H1 (cell line): ENCODE results near the gene ASCL2. TPM values are rescaled to one million over a fixed set of nuclear protein-coding genes. Genes with fewer than 3 reads are reported as not detected.

Experiments used
- CTCF ChIA-PET: fragments of 300-600 bp; sonication (Branson Sonifier 250); formaldehyde crosslinking; loops from one replicate; lab custom pipeline; 2021; ENCODE audit not compliant: partially characterized antibody; lab: Charles Lee
- POLR2A ChIA-PET: fragments of 300-600 bp; sonication (Branson Sonifier 250); formaldehyde crosslinking; loops from one replicate; lab custom pipeline; 2021; ENCODE audit warnings: inconsistent platforms; ENCODE audit not compliant: partially characterized antibody; lab: Charles Lee
- DNase-seq, 2 experiments: peaks; one replicate each; pipeline versions ENCODE4 v3.0.0 to v3.0.0-alpha.2; 2010 to 2022; ENCODE audit warnings: low spot score in 2 of 2, low read depth in 1 of 2, mixed read lengths in 1 of 2
- FAIRE-seq: peaks from 2 replicates; lab custom pipeline; 2011; peaks lifted over from hg19 to GRCh38; lab: Jason Lieb, UNC
- H2AFZ ChIP-seq: 2 replicates; pipeline ENCODE4 v1.8.1; 2012; ENCODE audit warnings: low read length, inconsistent platforms
- H2AK5ac ChIP-seq: 2 replicates; pipeline ENCODE4 v1.6.1; 2013; ENCODE audit warnings: low read depth, low read length
- H2BK120ac ChIP-seq: replicated peaks from 2 replicates; pipeline ENCODE3; 2013; ENCODE audit warnings: low read depth, low read length, inconsistent platforms
- H2BK12ac ChIP-seq: 2 replicates; pipeline ENCODE4 v1.6.1; 2013; ENCODE audit warnings: low read depth, low read length
- H2BK15ac ChIP-seq: 2 replicates; pipeline ENCODE4 v1.6.1; 2013; ENCODE audit warnings: low read length
- H2BK20ac ChIP-seq: 2 replicates; pipeline ENCODE4 v1.6.1; 2013; ENCODE audit warnings: low read length
- H2BK5ac ChIP-seq: 2 replicates; pipeline ENCODE4 v1.6.1; 2013; ENCODE audit warnings: low read depth, low read length
- H3K14ac ChIP-seq: 2 replicates; pipeline ENCODE4 v1.6.1; 2013; ENCODE audit warnings: inconsistent platforms; ENCODE audit not compliant: insufficient read length
- H3K18ac ChIP-seq: 2 replicates; pipeline ENCODE4 v1.6.1; 2013; ENCODE audit warnings: low read length; ENCODE audit errors: extremely low read depth
- H3K23ac ChIP-seq: 2 replicates; pipeline ENCODE4 v1.6.1; 2013; ENCODE audit warnings: inconsistent platforms; ENCODE audit not compliant: insufficient read length
- H3K23me2 ChIP-seq: 2 replicates; pipeline ENCODE4 v1.6.1; 2013; ENCODE audit warnings: low read depth, low read length
- H3K27ac ChIP-seq: 2 replicates; pipeline ENCODE4 v1.6.1; 2011; ENCODE audit warnings: low read depth, low read length, inconsistent platforms
- H3K27me3 ChIP-seq, 4 experiments: replicated peaks in 1 of 4; 1 replicate in 1 of 4; 2 replicates in 3 of 4; pipeline versions ENCODE4 v1.6.1 to v1.8.1; 2011 to 2013; ENCODE audit warnings: low read length in 3 of 4, mild to moderate bottlenecking in 3 of 4, inconsistent platforms in 2 of 4, mixed read lengths in 2 of 4, moderate library complexity in 1 of 4; ENCODE audit not compliant: control insufficient read depth in 3 of 4, insufficient read depth in 3 of 4; ENCODE audit errors: extremely low read depth in 1 of 4
- H3K36me3 ChIP-seq, 4 experiments: 2 replicates each; pipeline versions ENCODE4 v1.6.1 to v1.8.1; 2011 to 2013; ENCODE audit warnings: mild to moderate bottlenecking in 4 of 4, low read length in 3 of 4, moderate library complexity in 2 of 4, control low read depth in 1 of 4, inconsistent platforms in 1 of 4; ENCODE audit not compliant: insufficient read depth in 4 of 4, control insufficient read depth in 2 of 4
- H3K4ac ChIP-seq: replicated peaks from 2 replicates; pipeline ENCODE3; 2013; ENCODE audit warnings: low read length, low read depth, mixed read lengths, inconsistent platforms; ENCODE audit not compliant: insufficient read length
- H3K4me1 ChIP-seq, 4 experiments: replicated peaks in 1 of 4; 1 replicate in 1 of 4; 2 replicates in 3 of 4; pipeline versions ENCODE4 v1.6.1 to v1.8.1; 2011 to 2013; ENCODE audit warnings: low read length in 3 of 4, inconsistent platforms in 2 of 4, mixed read lengths in 1 of 4; ENCODE audit not compliant: insufficient read depth in 4 of 4, control insufficient read depth in 3 of 4
- H3K4me2 ChIP-seq, 2 experiments: 2 replicates each; pipeline versions ENCODE4 v1.6.1 to v1.8.1; 2011 to 2013; ENCODE audit warnings: low read depth in 2 of 2, low read length in 2 of 2, control low read depth in 1 of 2, inconsistent platforms in 1 of 2, mild to moderate bottlenecking in 1 of 2; ENCODE audit not compliant: insufficient read depth in 1 of 2
- H3K4me3 ChIP-seq, 4 experiments: fragments of 200-600, 300-600 bp in 1 of 4; sonication (generic), shearing (Covaris generic), sonication (Bioruptor Twin) in 1 of 4; 2 replicates each; pipeline versions ENCODE4 v1.5.1 to v1.8.1; 2011 to 2016; ENCODE audit warnings: low read length in 4 of 4, low read depth in 3 of 4, control low read depth in 2 of 4, inconsistent platforms in 2 of 4, mild to moderate bottlenecking in 2 of 4, mixed read lengths in 1 of 4, moderate library complexity in 1 of 4; ENCODE audit not compliant: insufficient read depth in 2 of 4; ENCODE audit errors: extremely low read depth in 1 of 4
- H3K56ac ChIP-seq: replicated peaks from 2 replicates; pipeline ENCODE3; 2013; ENCODE audit warnings: low read depth, mild to moderate bottlenecking, mixed read lengths, low read length, inconsistent platforms; ENCODE audit not compliant: insufficient read length
- H3K79me1 ChIP-seq: 2 replicates; pipeline ENCODE4 v1.6.1; 2013; ENCODE audit warnings: low read depth, low read length, control low read depth
- H3K79me2 ChIP-seq, 2 experiments: 2 replicates each; pipeline versions ENCODE4 v1.6.1 to v1.8.1; 2012 to 2013; ENCODE audit warnings: low read length in 2 of 2, mild to moderate bottlenecking in 2 of 2, inconsistent platforms in 1 of 2; ENCODE audit not compliant: insufficient read depth in 2 of 2, control insufficient read depth in 1 of 2
- H3K9ac ChIP-seq, 4 experiments: replicated peaks in 1 of 4; 1 replicate in 1 of 4; 2 replicates in 3 of 4; pipeline versions ENCODE4 v1.6.1 to v1.8.1; 2011 to 2013; ENCODE audit warnings: low read depth in 3 of 4, low read length in 3 of 4, control low read depth in 2 of 4, mild to moderate bottlenecking in 2 of 4, moderate library complexity in 2 of 4, inconsistent platforms in 1 of 4; ENCODE audit errors: extremely low read depth in 1 of 4
- H3K9me3 ChIP-seq, 2 experiments: 2 replicates each; pipeline versions ENCODE4 v1.6.1 to v1.8.1; 2012 to 2013; ENCODE audit warnings: mild to moderate bottlenecking in 2 of 2, moderate library complexity in 2 of 2, control low read depth in 1 of 2, inconsistent platforms in 1 of 2, low read depth in 1 of 2, low read length in 1 of 2, mixed read lengths in 1 of 2; ENCODE audit not compliant: insufficient read depth in 2 of 2
- H4K20me1 ChIP-seq, 2 experiments: replicated peaks in 1 of 2; 2 replicates each; pipeline versions ENCODE3 to v1.8.1; 2011 to 2013; ENCODE audit warnings: inconsistent platforms in 2 of 2, low read length in 2 of 2, mild to moderate bottlenecking in 1 of 2; ENCODE audit not compliant: insufficient read depth in 2 of 2, control insufficient read depth in 1 of 2
- H4K5ac ChIP-seq: 2 replicates; pipeline ENCODE4 v1.6.1; 2013; ENCODE audit warnings: low read length, low read depth, mixed read lengths, inconsistent platforms; ENCODE audit not compliant: insufficient read length
- H4K8ac ChIP-seq: 2 replicates; pipeline ENCODE4 v1.8.0; 2013; ENCODE audit warnings: mild to moderate bottlenecking, moderate library complexity, low read length, inconsistent platforms; ENCODE audit not compliant: insufficient read depth; ENCODE audit errors: extremely low read depth
- H4K91ac ChIP-seq: replicated peaks from 2 replicates; pipeline ENCODE3; 2013; ENCODE audit warnings: low read length, mixed read lengths, inconsistent platforms; ENCODE audit not compliant: insufficient read length
- BACH1 ChIP-seq: IDR thresholded peaks from 2 replicates; pipeline ENCODE4 v1.6.1; 2012; ENCODE audit warnings: low read length, improper control_type of control experiment
- CHD2 ChIP-seq: IDR thresholded peaks from 2 replicates; pipeline ENCODE4 v1.6.1; 2012; ENCODE audit warnings: low read length, improper control_type of control experiment
- CTBP2 ChIP-seq: IDR thresholded peaks from 2 replicates; pipeline ENCODE4 v1.7.0; 2011; ENCODE audit warnings: borderline replicate concordance, mild to moderate bottlenecking, moderate library complexity, mixed read lengths, low read length; ENCODE audit not compliant: insufficient read depth, insufficient read length
- GABPA ChIP-seq: IDR thresholded peaks from 2 replicates; pipeline ENCODE4 v1.6.1; 2011; ENCODE audit warnings: mild to moderate bottlenecking, low read length, moderate library complexity, borderline replicate concordance; ENCODE audit not compliant: insufficient read depth
- GTF2F1 ChIP-seq: IDR thresholded peaks from 2 replicates; pipeline ENCODE4 v1.6.1; 2012; ENCODE audit warnings: low read depth, low read length, improper control_type of control experiment, borderline replicate concordance
- KDM1A ChIP-seq: fragments of 200-600, 300-600 bp; sonication (generic); IDR thresholded peaks from 2 replicates; pipeline ENCODE4 v1.7.1; 2016; ENCODE audit warnings: mild to moderate bottlenecking, low read length, borderline replicate concordance
- NANOG ChIP-seq: IDR thresholded peaks from 2 replicates; pipeline ENCODE4 v1.6.1; 2011; ENCODE audit warnings: low read length, low read depth, mild to moderate bottlenecking, inconsistent platforms; ENCODE audit not compliant: insufficient read depth, poor library complexity, severe bottlenecking
- PHF8 ChIP-seq: fragments of 200-600 bp; sonication (generic); conservative IDR thresholded peaks from 2 replicates; pipeline ENCODE4 v1.7.1; 2012; ENCODE audit warnings: low read depth, mild to moderate bottlenecking, inconsistent platforms, low read length, moderate library complexity
- POLR2A ChIP-seq, 2 experiments: IDR thresholded peaks; 1 replicate in 1 of 2; 2 replicates in 1 of 2; pipeline ENCODE4 v1.6.1; 2011; ENCODE audit warnings: low read depth in 2 of 2, low read length in 2 of 2, mild to moderate bottlenecking in 2 of 2; ENCODE audit errors: control extremely low read depth in 1 of 2
- RBBP5 ChIP-seq: IDR thresholded peaks from 2 replicates; pipeline ENCODE4 v1.7.1; 2012; ENCODE audit warnings: low read depth, mild to moderate bottlenecking, inconsistent platforms, low read length, moderate library complexity, borderline replicate concordance
- SP1 ChIP-seq: IDR thresholded peaks from 2 replicates; pipeline ENCODE4 v1.6.1; 2011; ENCODE audit warnings: low read depth, low read length
- SRF ChIP-seq: IDR thresholded peaks from 2 replicates; pipeline ENCODE4 v1.6.1; 2011; ENCODE audit warnings: mild to moderate bottlenecking, low read depth, low read length, moderate library complexity
- WGBS, 2 experiments: shearing (Covaris generic) in 1 of 2; methylation state at CpG; one replicate each; pipeline versions ENCODE4 v1.1.6 to v1.1.7; 2013 to 2015; ENCODE audit warnings: low lambda C conversion rate in 2 of 2, mixed read lengths in 2 of 2, inconsistent platforms in 1 of 2, low coverage in 1 of 2, missing lambda C conversion rate in 1 of 2; ENCODE audit not compliant: insufficient replicate concordance in 2 of 2, insufficient coverage in 1 of 2, insufficient read length in 1 of 2; ENCODE audit errors: extremely low coverage in 1 of 2, missing lambda C conversion rate in 1 of 2; 5-methylcytosine and 5-hydroxymethylcytosine counted together
- polyA plus RNA-seq, 7 experiments: library from polyadenylated mRNA; depleted of rRNA in 3 of 7; stranded (reverse) in 5 of 7; unstranded in 2 of 7; fragments of >200 nt in 5 of 7; fragments of 200-250 nt in 2 of 7; gene quantifications; 1 replicate in 5 of 7; 2 replicates in 1 of 7; 4 replicates in 1 of 7; pipeline versions ENCODE4 v1.2.1 to v1.2.3, GENCODE V29; 2011 to 2013; ENCODE audit warnings: missing spikeins in 2 of 7, mixed read lengths in 2 of 7
- total RNA-seq: library from RNA; stranded (reverse); fragmentation: NEBNext Ultra II Directional; extraction: Animal tissue kit (Norgen Biotek cat#: 25700); gene quantifications from 2 replicates; pipeline ENCODE4 v1.2.1, GENCODE V29; 2021

The ASCL2 gene
- total and polyA plus RNA-seq, 2 of the 8 experiments (the other 6 are each of a cell fraction or from before 2014, with no cell fraction given) = 0.51 to 0.56 TPM

- H2BK15ac ChIP-seq = no peak overlapping the region
- no peak overlapping the region for H2BK5ac ChIP-seq
- no peaks in the 10 kb centered on the region for H3K9me3 ChIP-seq
- no peak overlapping the region for H3K18ac ChIP-seq
- H3K4me2 ChIP-seq = no peak overlapping the region
- no peak for DNase-seq
- no peak overlapping the region for H3K4me3 ChIP-seq
- POLR2A ChIA-PET = no interaction called here
- no peaks in the 10 kb centered on the region for H4K20me1 ChIP-seq
- no peak for FAIRE-seq
- no peak overlapping the region for H3K9ac ChIP-seq
- no peak overlapping the region for H3K27ac ChIP-seq
- H2BK20ac ChIP-seq = no peak overlapping the region
- H2BK120ac ChIP-seq = no peak overlapping the region
- WGBS, 2 experiments = 88% methylated on average over 12 of the region's 20 CpGs; no CpG with 5 or more reads in 1 of the 2 experiments
- H3K14ac ChIP-seq = no peak overlapping the region
- no peak overlapping the region for H2AK5ac ChIP-seq
- H4K91ac ChIP-seq = no peak overlapping the region
- no peaks in the 10 kb centered on the region for H3K79me1 ChIP-seq
- no peak overlapping the region for H2AFZ ChIP-seq
- no peak overlapping the region for H3K23ac ChIP-seq
- H3K56ac ChIP-seq = no peak overlapping the region
- no peak overlapping the region for H4K8ac ChIP-seq
- H3K79me2 ChIP-seq = no peaks in the 10 kb centered on the region
- H3K27me3 ChIP-seq = no peaks in the 10 kb centered on the region; a peak in 2 of 7 replicates
- CTCF ChIA-PET = interaction anchor here (0.9 to 1.7 kb wide), 8 partner anchors 9 to 171 kb away, joined by 3 to 5 read pairs (median 3); no protein-coding TSS in a partner anchor
- H3K23me2 ChIP-seq = no peaks in the 10 kb centered on the region
- no peaks in the 10 kb centered on the region for H3K36me3 ChIP-seq
- H3K4me1 ChIP-seq = no peaks in the 10 kb centered on the region
- no peak overlapping the region for H2BK12ac ChIP-seq
- no peak overlapping the region for H3K4ac ChIP-seq
- H4K5ac ChIP-seq = no peak overlapping the region
- TF ChIP-seq NANOG = no peak
- TF ChIP-seq BACH1 = no peak
- no peak for TF ChIP-seq CTBP2
- TF ChIP-seq GTF2F1 = no peak
- TF ChIP-seq POLR2A (IDR thresholded peaks at IDR 0.05; ENCODE audit: control extremely low read depth in 1 of 2, low read depth in 2 of 2, low read length in 2 of 2) = no peak
- no peak for TF ChIP-seq KDM1A
- TF ChIP-seq CHD2 = no peak
- TF ChIP-seq PHF8 = no peak
- no peak for TF ChIP-seq RBBP5
- TF ChIP-seq SP1 = no peak
- no peak for TF ChIP-seq SRF
- no peak for TF ChIP-seq GABPA
Observed at GRCh38 chr11:2249189-2249916, 21.0 kb downstream of the ASCL2 start.
